ENCODE measurements around the gene MUC13.

DNA sequence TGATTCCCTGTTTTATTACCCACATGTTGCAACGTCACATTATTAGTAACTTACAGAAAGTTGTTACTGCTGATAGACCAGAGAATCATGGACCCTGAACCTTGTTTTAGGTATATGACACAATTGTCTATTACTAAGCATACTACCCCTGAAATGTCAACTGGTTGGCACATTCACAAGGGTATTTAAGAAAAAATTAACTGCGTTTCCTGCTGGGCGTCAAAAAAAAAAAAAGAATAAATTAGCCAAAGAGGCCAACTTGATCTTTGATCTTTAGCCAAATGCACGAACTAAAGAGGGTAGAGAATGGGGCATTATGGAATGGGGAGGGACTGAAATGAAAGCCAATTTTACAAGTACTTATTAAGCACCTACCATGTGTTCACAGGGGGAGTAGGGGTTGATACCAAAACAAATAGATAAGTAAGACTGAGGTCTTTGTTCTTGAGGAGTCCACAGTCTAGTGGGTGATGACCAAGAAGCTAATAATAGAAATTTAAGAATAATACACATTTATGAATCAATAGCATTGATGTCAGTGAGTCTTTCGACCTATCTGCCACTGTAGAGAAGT lies 17.8 kb upstream of the MUC13 start:
- TF ChIP-seq, protein P1, sequence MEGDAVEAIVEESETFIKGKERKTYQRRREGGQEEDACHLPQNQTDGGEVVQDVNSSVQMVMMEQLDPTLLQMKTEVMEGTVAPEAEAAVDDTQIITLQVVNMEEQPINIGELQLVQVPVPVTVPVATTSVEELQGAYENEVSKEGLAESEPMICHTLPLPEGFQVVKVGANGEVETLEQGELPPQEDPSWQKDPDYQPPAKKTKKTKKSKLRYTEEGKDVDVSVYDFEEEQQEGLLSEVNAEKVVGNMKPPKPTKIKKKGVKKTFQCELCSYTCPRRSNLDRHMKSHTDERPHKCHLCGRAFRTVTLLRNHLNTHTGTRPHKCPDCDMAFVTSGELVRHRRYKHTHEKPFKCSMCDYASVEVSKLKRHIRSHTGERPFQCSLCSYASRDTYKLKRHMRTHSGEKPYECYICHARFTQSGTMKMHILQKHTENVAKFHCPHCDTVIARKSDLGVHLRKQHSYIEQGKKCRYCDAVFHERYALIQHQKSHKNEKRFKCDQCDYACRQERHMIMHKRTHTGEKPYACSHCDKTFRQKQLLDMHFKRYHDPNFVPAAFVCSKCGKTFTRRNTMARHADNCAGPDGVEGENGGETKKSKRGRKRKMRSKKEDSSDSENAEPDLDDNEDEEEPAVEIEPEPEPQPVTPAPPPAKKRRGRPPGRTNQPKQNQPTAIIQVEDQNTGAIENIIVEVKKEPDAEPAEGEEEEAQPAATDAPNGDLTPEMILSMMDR (IDR thresholded peaks at IDR 0.05), result no peak
- no peak for TF ChIP-seq EP300 (IDR thresholded peaks at IDR 0.05)
- TF ChIP-seq POLR2A (IDR thresholded peaks at IDR 0.05), result no peak
